H1 (cell line): ENCODE measurements around the gene CAPN10. TPM values are rescaled to one million over a fixed set of nuclear protein-coding genes. Genes with fewer than 3 reads are reported as not detected.
A peak's percentile ranks its signal among the peaks of the same experiment; 100 is the strongest.

Experiments used
- CTCF ChIA-PET: fragments of 300-600 bp; sonication (Branson Sonifier 250); formaldehyde crosslinking; loops from one replicate; lab custom pipeline; 2021; ENCODE audit not compliant: partially characterized antibody; lab: Charles Lee
- POLR2A ChIA-PET: fragments of 300-600 bp; sonication (Branson Sonifier 250); formaldehyde crosslinking; loops from one replicate; lab custom pipeline; 2021; ENCODE audit warnings: inconsistent platforms; ENCODE audit not compliant: partially characterized antibody; lab: Charles Lee
- DNase-seq, 2 experiments: peaks; one replicate each; pipeline versions ENCODE4 v3.0.0 to v3.0.0-alpha.2; 2010 to 2022; ENCODE audit warnings: low spot score in 2 of 2, low read depth in 1 of 2, mixed read lengths in 1 of 2
- FAIRE-seq: peaks from 2 replicates; lab custom pipeline; 2011; peaks lifted over from hg19 to GRCh38; lab: Jason Lieb, UNC
- H2AFZ ChIP-seq: 2 replicates; pipeline ENCODE4 v1.8.1; 2012; ENCODE audit warnings: low read length, inconsistent platforms
- H2AK5ac ChIP-seq: 2 replicates; pipeline ENCODE4 v1.6.1; 2013; ENCODE audit warnings: low read depth, low read length
- H2BK120ac ChIP-seq: replicated peaks from 2 replicates; pipeline ENCODE3; 2013; ENCODE audit warnings: low read depth, low read length, inconsistent platforms
- H2BK12ac ChIP-seq: 2 replicates; pipeline ENCODE4 v1.6.1; 2013; ENCODE audit warnings: low read depth, low read length
- H2BK15ac ChIP-seq: 2 replicates; pipeline ENCODE4 v1.6.1; 2013; ENCODE audit warnings: low read length
- H2BK20ac ChIP-seq: 2 replicates; pipeline ENCODE4 v1.6.1; 2013; ENCODE audit warnings: low read length
- H2BK5ac ChIP-seq: 2 replicates; pipeline ENCODE4 v1.6.1; 2013; ENCODE audit warnings: low read depth, low read length
- H3K14ac ChIP-seq: 2 replicates; pipeline ENCODE4 v1.6.1; 2013; ENCODE audit warnings: inconsistent platforms; ENCODE audit not compliant: insufficient read length
- H3K18ac ChIP-seq: 2 replicates; pipeline ENCODE4 v1.6.1; 2013; ENCODE audit warnings: low read length; ENCODE audit errors: extremely low read depth
- H3K23ac ChIP-seq: 2 replicates; pipeline ENCODE4 v1.6.1; 2013; ENCODE audit warnings: inconsistent platforms; ENCODE audit not compliant: insufficient read length
- H3K23me2 ChIP-seq: 2 replicates; pipeline ENCODE4 v1.6.1; 2013; ENCODE audit warnings: low read depth, low read length
- H3K27ac ChIP-seq: 2 replicates; pipeline ENCODE4 v1.6.1; 2011; ENCODE audit warnings: low read depth, low read length, inconsistent platforms
- H3K27me3 ChIP-seq, 4 experiments: replicated peaks in 1 of 4; 1 replicate in 1 of 4; 2 replicates in 3 of 4; pipeline versions ENCODE4 v1.6.1 to v1.8.1; 2011 to 2013; ENCODE audit warnings: low read length in 3 of 4, mild to moderate bottlenecking in 3 of 4, inconsistent platforms in 2 of 4, mixed read lengths in 2 of 4, moderate library complexity in 1 of 4; ENCODE audit not compliant: control insufficient read depth in 3 of 4, insufficient read depth in 3 of 4; ENCODE audit errors: extremely low read depth in 1 of 4
- H3K36me3 ChIP-seq, 4 experiments: 2 replicates each; pipeline versions ENCODE4 v1.6.1 to v1.8.1; 2011 to 2013; ENCODE audit warnings: mild to moderate bottlenecking in 4 of 4, low read length in 3 of 4, moderate library complexity in 2 of 4, control low read depth in 1 of 4, inconsistent platforms in 1 of 4; ENCODE audit not compliant: insufficient read depth in 4 of 4, control insufficient read depth in 2 of 4
- H3K4ac ChIP-seq: replicated peaks from 2 replicates; pipeline ENCODE3; 2013; ENCODE audit warnings: low read length, low read depth, mixed read lengths, inconsistent platforms; ENCODE audit not compliant: insufficient read length
- H3K4me1 ChIP-seq, 4 experiments: replicated peaks in 1 of 4; 1 replicate in 1 of 4; 2 replicates in 3 of 4; pipeline versions ENCODE4 v1.6.1 to v1.8.1; 2011 to 2013; ENCODE audit warnings: low read length in 3 of 4, inconsistent platforms in 2 of 4, mixed read lengths in 1 of 4; ENCODE audit not compliant: insufficient read depth in 4 of 4, control insufficient read depth in 3 of 4
- H3K4me2 ChIP-seq, 2 experiments: 2 replicates each; pipeline versions ENCODE4 v1.6.1 to v1.8.1; 2011 to 2013; ENCODE audit warnings: low read depth in 2 of 2, low read length in 2 of 2, control low read depth in 1 of 2, inconsistent platforms in 1 of 2, mild to moderate bottlenecking in 1 of 2; ENCODE audit not compliant: insufficient read depth in 1 of 2
- H3K4me3 ChIP-seq, 4 experiments: fragments of 200-600, 300-600 bp in 1 of 4; sonication (generic), shearing (Covaris generic), sonication (Bioruptor Twin) in 1 of 4; 2 replicates each; pipeline versions ENCODE4 v1.5.1 to v1.8.1; 2011 to 2016; ENCODE audit warnings: low read length in 4 of 4, low read depth in 3 of 4, control low read depth in 2 of 4, inconsistent platforms in 2 of 4, mild to moderate bottlenecking in 2 of 4, mixed read lengths in 1 of 4, moderate library complexity in 1 of 4; ENCODE audit not compliant: insufficient read depth in 2 of 4; ENCODE audit errors: extremely low read depth in 1 of 4
- H3K56ac ChIP-seq: replicated peaks from 2 replicates; pipeline ENCODE3; 2013; ENCODE audit warnings: low read depth, mild to moderate bottlenecking, mixed read lengths, low read length, inconsistent platforms; ENCODE audit not compliant: insufficient read length
- H3K79me1 ChIP-seq: 2 replicates; pipeline ENCODE4 v1.6.1; 2013; ENCODE audit warnings: low read depth, low read length, control low read depth
- H3K79me2 ChIP-seq, 2 experiments: 2 replicates each; pipeline versions ENCODE4 v1.6.1 to v1.8.1; 2012 to 2013; ENCODE audit warnings: low read length in 2 of 2, mild to moderate bottlenecking in 2 of 2, inconsistent platforms in 1 of 2; ENCODE audit not compliant: insufficient read depth in 2 of 2, control insufficient read depth in 1 of 2
- H3K9ac ChIP-seq, 4 experiments: replicated peaks in 1 of 4; 1 replicate in 1 of 4; 2 replicates in 3 of 4; pipeline versions ENCODE4 v1.6.1 to v1.8.1; 2011 to 2013; ENCODE audit warnings: low read depth in 3 of 4, low read length in 3 of 4, control low read depth in 2 of 4, mild to moderate bottlenecking in 2 of 4, moderate library complexity in 2 of 4, inconsistent platforms in 1 of 4; ENCODE audit errors: extremely low read depth in 1 of 4
- H3K9me3 ChIP-seq, 2 experiments: 2 replicates each; pipeline versions ENCODE4 v1.6.1 to v1.8.1; 2012 to 2013; ENCODE audit warnings: mild to moderate bottlenecking in 2 of 2, moderate library complexity in 2 of 2, control low read depth in 1 of 2, inconsistent platforms in 1 of 2, low read depth in 1 of 2, low read length in 1 of 2, mixed read lengths in 1 of 2; ENCODE audit not compliant: insufficient read depth in 2 of 2
- H4K20me1 ChIP-seq, 2 experiments: replicated peaks in 1 of 2; 2 replicates each; pipeline versions ENCODE3 to v1.8.1; 2011 to 2013; ENCODE audit warnings: inconsistent platforms in 2 of 2, low read length in 2 of 2, mild to moderate bottlenecking in 1 of 2; ENCODE audit not compliant: insufficient read depth in 2 of 2, control insufficient read depth in 1 of 2
- H4K5ac ChIP-seq: 2 replicates; pipeline ENCODE4 v1.6.1; 2013; ENCODE audit warnings: low read length, low read depth, mixed read lengths, inconsistent platforms; ENCODE audit not compliant: insufficient read length
- H4K8ac ChIP-seq: 2 replicates; pipeline ENCODE4 v1.8.0; 2013; ENCODE audit warnings: mild to moderate bottlenecking, moderate library complexity, low read length, inconsistent platforms; ENCODE audit not compliant: insufficient read depth; ENCODE audit errors: extremely low read depth
- H4K91ac ChIP-seq: replicated peaks from 2 replicates; pipeline ENCODE3; 2013; ENCODE audit warnings: low read length, mixed read lengths, inconsistent platforms; ENCODE audit not compliant: insufficient read length
- BCL11A ChIP-seq, 2 experiments: IDR thresholded peaks; one replicate each; pipeline ENCODE4 v1.6.1; 2011; ENCODE audit warnings: low read depth in 2 of 2, low read length in 2 of 2, mild to moderate bottlenecking in 2 of 2
- CEBPB ChIP-seq: IDR thresholded peaks from 2 replicates; pipeline ENCODE4 v1.6.1; 2012; ENCODE audit warnings: low read depth, low read length
- CREB1 ChIP-seq: IDR thresholded peaks from 2 replicates; pipeline ENCODE4 v1.6.1; 2012; ENCODE audit warnings: inconsistent platforms
- EP300 ChIP-seq, 2 experiments: IDR thresholded peaks; 1 replicate in 1 of 2; 2 replicates in 1 of 2; pipeline ENCODE4 v1.6.1; 2011 to 2012; ENCODE audit warnings: low read depth in 2 of 2, low read length in 2 of 2, mild to moderate bottlenecking in 2 of 2, borderline replicate concordance in 1 of 2, inconsistent platforms in 1 of 2, moderate library complexity in 1 of 2
- RNF2 ChIP-seq: fragments of 200-900, 300-1000 bp; sonication (generic); IDR thresholded peaks from 2 replicates; pipeline ENCODE4 v1.7.1; 2016; ENCODE audit warnings: borderline replicate concordance, low read depth, mild to moderate bottlenecking, antibody characterized with exemption, low read length; ENCODE audit not compliant: poor library complexity, severe bottlenecking; ENCODE audit errors: missing control alignments
- SAP30 ChIP-seq: fragments of 300-600 bp; sonication (generic); IDR thresholded peaks from 2 replicates; pipeline ENCODE4 v1.7.1; 2012; ENCODE audit warnings: low read length, moderate library complexity, mild to moderate bottlenecking, inconsistent platforms; ENCODE audit not compliant: insufficient read depth, insufficient replicate concordance
- SIRT6 ChIP-seq: IDR thresholded peaks from one replicate; pipeline ENCODE4 v1.7.1; 2012; ENCODE audit warnings: low read length, inconsistent platforms
- SP4 ChIP-seq: IDR thresholded peaks from 2 replicates; pipeline ENCODE4 v1.6.1; 2012; ENCODE audit warnings: low read length, inconsistent platforms
- SUZ12 ChIP-seq: fragments of 200-600 bp; sonication (generic); IDR thresholded peaks from 2 replicates; pipeline ENCODE4 v1.6.1; 2012; ENCODE audit warnings: mild to moderate bottlenecking, inconsistent platforms, low read length, moderate library complexity, mixed read lengths
- TBP ChIP-seq: IDR thresholded peaks from 2 replicates; pipeline ENCODE4 v1.6.1; 2011; ENCODE audit warnings: low read depth, low read length, improper control_type of control experiment
- TCF12 ChIP-seq: IDR thresholded peaks from 2 replicates; pipeline ENCODE4 v1.6.1; 2011; ENCODE audit warnings: low read depth, mild to moderate bottlenecking, low read length
- YY1 ChIP-seq: IDR thresholded peaks from 2 replicates; pipeline ENCODE4 v1.6.1; 2011; ENCODE audit warnings: low read depth, mild to moderate bottlenecking, low read length
- WGBS, 2 experiments: shearing (Covaris generic) in 1 of 2; methylation state at CpG; one replicate each; pipeline versions ENCODE4 v1.1.6 to v1.1.7; 2013 to 2015; ENCODE audit warnings: low lambda C conversion rate in 2 of 2, mixed read lengths in 2 of 2, inconsistent platforms in 1 of 2, low coverage in 1 of 2, missing lambda C conversion rate in 1 of 2; ENCODE audit not compliant: insufficient replicate concordance in 2 of 2, insufficient coverage in 1 of 2, insufficient read length in 1 of 2; ENCODE audit errors: extremely low coverage in 1 of 2, missing lambda C conversion rate in 1 of 2; 5-methylcytosine and 5-hydroxymethylcytosine counted together
- polyA plus RNA-seq, 7 experiments: library from polyadenylated mRNA; depleted of rRNA in 3 of 7; stranded (reverse) in 5 of 7; unstranded in 2 of 7; fragments of >200 nt in 5 of 7; fragments of 200-250 nt in 2 of 7; gene quantifications; 1 replicate in 5 of 7; 2 replicates in 1 of 7; 4 replicates in 1 of 7; pipeline versions ENCODE4 v1.2.1 to v1.2.3, GENCODE V29; 2011 to 2013; ENCODE audit warnings: missing spikeins in 2 of 7, mixed read lengths in 2 of 7
- total RNA-seq: library from RNA; stranded (reverse); fragmentation: NEBNext Ultra II Directional; extraction: Animal tissue kit (Norgen Biotek cat#: 25700); gene quantifications from 2 replicates; pipeline ENCODE4 v1.2.1, GENCODE V29; 2021

Gene CAPN10
- total and polyA plus RNA-seq, 2 of the 8 experiments (the other 6 are each of a cell fraction or from before 2014, with no cell fraction given), result 30.7 to 39.8 TPM

DNA sequence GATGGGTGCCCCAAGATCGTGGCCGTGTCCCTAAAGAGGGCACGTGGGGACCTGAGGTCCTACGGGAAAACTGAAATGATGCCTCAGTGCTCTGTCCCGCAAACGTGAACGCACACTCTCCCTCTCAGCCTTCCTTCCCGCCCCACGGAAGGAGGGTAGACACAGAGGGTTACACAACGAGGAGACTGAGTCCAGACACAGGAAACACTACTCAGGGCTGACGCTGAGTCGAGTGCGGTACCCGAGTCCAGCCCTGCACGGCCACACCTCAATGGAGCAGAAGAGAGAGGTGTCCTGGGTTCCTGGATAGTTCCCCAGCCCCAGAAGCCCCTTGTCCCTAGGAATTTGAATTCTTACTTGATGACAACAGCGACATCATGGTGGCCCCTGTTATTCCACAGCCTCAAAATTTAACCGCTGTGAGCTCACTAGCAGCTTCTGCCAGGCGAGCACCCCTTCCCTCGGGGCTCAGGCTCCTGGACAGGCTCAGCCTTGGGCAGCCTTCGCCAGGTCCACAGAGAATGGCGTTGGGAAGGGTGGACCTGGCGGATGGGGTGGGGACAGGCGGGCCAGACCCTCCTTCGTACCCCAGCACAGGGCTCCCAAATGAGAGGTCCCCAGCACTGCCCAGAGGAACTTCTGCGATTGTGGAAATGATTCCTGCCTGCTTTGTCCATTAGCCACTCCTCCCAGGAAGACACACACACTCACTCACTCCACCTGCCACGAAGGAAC lies 19.2 kb upstream of the CAPN10 start:
- Histone ChIP-seq H3K56ac (no peak overlapping the region), H3K4me2 (peak overlapping the region; percentile 81 to 88), H2BK15ac (no peak overlapping the region; the same call in 1 of the 2 replicates), H3K79me1 (no peaks in the 10 kb centered on the region), H3K14ac (no peak overlapping the region), H3K23ac (no peak overlapping the region), H4K8ac (peak overlapping the region; percentile 75), H4K20me1 (peaks cover 3 to 17% of the 10 kb centered on the region in 2 experiments), H3K36me3 (no peaks in the 10 kb centered on the region), H4K5ac (no peak overlapping the region), H2BK5ac (no peak overlapping the region; the same call in 1 of the 2 replicates), H2AFZ (no peak overlapping the region), H3K4ac (no peak overlapping the region), H3K9ac (no peak overlapping the region; a peak in 1 of 7 replicates), H3K23me2 (peaks cover 10% of the 10 kb centered on the region; the same call in 1 of the 2 replicates), H3K79me2 (no peaks in the 10 kb centered on the region), H2AK5ac (peak overlapping the region; percentile 82; the same call in 1 of the 2 replicates), H3K9me3 (no peaks in the 10 kb centered on the region), H3K27ac (no peak overlapping the region), H3K4me3 (peak overlapping the region; percentile 40 to 65 (median 52)), H3K4me1 (peaks cover 0 to 29% (median 21%) of the 10 kb centered on the region in 4 experiments; a peak in 6 of 7 replicates), H2BK20ac (no peak overlapping the region), H2BK120ac (no peak overlapping the region), H3K27me3 (peaks cover 18 to 34% (median 30%) of the 10 kb centered on the region in 4 experiments), H4K91ac (no peak overlapping the region), H2BK12ac (peak overlapping the region; percentile 35; the same call in 1 of the 2 replicates), H3K18ac (0 out of 2 replicates have a peak overlapping the region, but pooled peaks have one; percentile 0)
- peak in 1 of 2 experiments; percentile 43 for DNase-seq
- POLR2A ChIA-PET, result interaction anchor here (3.0 kb wide), 1 partner anchor 19 kb away, joined by 21 read pairs; the partner anchor contains the start of gene CAPN10
- WGBS, 2 experiments, result 66% methylated on average over 26 of the region's 26 CpGs; no CpG with 5 or more reads in 1 of the 2 experiments
- CTCF ChIA-PET, result interaction anchor here (0.8 to 5.3 kb wide), 7 partner anchors 10 to 126 kb away, joined by 3 to 37 read pairs (median 5); partner anchors contain the start of genes ANKMY1 and CAPN10
- no peak for FAIRE-seq
- TF ChIP-seq SP4 (no peak), TCF12 (no peak), RNF2 (peak; percentile 46), CEBPB (no peak), CREB1 (no peak), SAP30 (no peak), SUZ12 (peak; percentile 69; the same call in 1 of the 2 replicates), TBP (no peak), SIRT6 (no peak), YY1 (no peak), EP300 (IDR thresholded peaks at IDR 0.05; ENCODE audit: borderline replicate concordance in 1 of 2, low read depth in 2 of 2, low read length in 2 of 2) (no peak), BCL11A (IDR thresholded peaks at IDR 0.05; ENCODE audit: low read depth in 2 of 2, low read length in 2 of 2) (no peak)
